Fibroblast of lung (primary cell): ENCODE measurements around the gene AK4. TPM values are rescaled to one million over a fixed set of nuclear protein-coding genes. Genes with fewer than 3 reads are reported as not detected.
A peak's percentile ranks its signal among the peaks of the same experiment; 100 is the strongest.

Experiments
- DNase-seq, 2 donors: peaks; one replicate each; pipeline versions ENCODE4 v3.0.0 to v3.0.0-alpha.2; 2010; ENCODE audit warnings: low read depth in 2 of 2
- H2AFZ ChIP-seq: 2 replicates; pipeline ENCODE4 v1.5.1; 2012; ENCODE audit warnings: low read length, control low read depth, inconsistent platforms
- H3K27ac ChIP-seq: 2 replicates; pipeline ENCODE4 v1.5.1; 2011; ENCODE audit warnings: low read length, control low read depth; ENCODE audit not compliant: insufficient read depth
- H3K27me3 ChIP-seq: 2 replicates; pipeline ENCODE4 v1.5.1; 2011; ENCODE audit warnings: mild to moderate bottlenecking, low read length; ENCODE audit not compliant: control insufficient read depth, insufficient read depth
- H3K36me3 ChIP-seq: 2 replicates; pipeline ENCODE4 v1.5.1; 2011; ENCODE audit warnings: low read length; ENCODE audit not compliant: control insufficient read depth, insufficient read depth
- H3K4me1 ChIP-seq: 2 replicates; pipeline ENCODE4 v1.5.1; 2011; ENCODE audit warnings: low read length; ENCODE audit not compliant: control insufficient read depth, insufficient read depth; ENCODE audit errors: extremely low read depth
- H3K4me2 ChIP-seq: 2 replicates; pipeline ENCODE4 v1.5.1; 2011; ENCODE audit warnings: low read length, control low read depth; ENCODE audit not compliant: insufficient read depth; ENCODE audit errors: extremely low read depth
- H3K4me3 ChIP-seq, 4 experiments: fragments of 200-600 bp in 1 of 4; sonication (generic) in 1 of 4; replicated peaks in 1 of 4; 2 replicates each; pipeline ENCODE4 v1.5.1; 2011 to 2016; ENCODE audit warnings: low read length in 4 of 4, low read depth in 3 of 4, mild to moderate bottlenecking in 3 of 4, control low read depth in 2 of 4, inconsistent platforms in 1 of 4, mixed read lengths in 1 of 4; ENCODE audit not compliant: insufficient read depth in 1 of 4; ENCODE audit errors: control extremely low read depth in 1 of 4
- H3K79me2 ChIP-seq: 2 replicates; pipeline ENCODE4 v1.5.1; 2012; ENCODE audit warnings: mild to moderate bottlenecking, low read length, inconsistent platforms; ENCODE audit not compliant: control insufficient read depth, insufficient read depth
- H3K9ac ChIP-seq: 2 replicates; pipeline ENCODE4 v1.5.1; 2011; ENCODE audit warnings: mild to moderate bottlenecking, low read length, control low read depth; ENCODE audit not compliant: insufficient read depth
- H3K9me3 ChIP-seq: 2 replicates; pipeline ENCODE4 v1.5.1; 2012; ENCODE audit warnings: low read depth, low read length; ENCODE audit not compliant: control insufficient read depth, insufficient read depth
- H4K20me1 ChIP-seq: 2 replicates; pipeline ENCODE4 v1.5.1; 2011; ENCODE audit warnings: low read length; ENCODE audit not compliant: control insufficient read depth, insufficient read depth; ENCODE audit errors: extremely low read depth
- CTCF ChIP-seq, 2 donors: IDR thresholded peaks in 1 of 2; conservative IDR thresholded peaks in 1 of 2; 1 replicate in 1 of 2; 2 replicates in 1 of 2; pipeline ENCODE4 v1.5.1; 2011 to 2012; ENCODE audit warnings: low read length in 2 of 2, control low read depth in 1 of 2, inconsistent platforms in 1 of 2, low read depth in 1 of 2, mild to moderate bottlenecking in 1 of 2
- EZH2 ChIP-seq: IDR thresholded peaks from 2 replicates; pipeline ENCODE4 v1.5.1; 2012; ENCODE audit warnings: low read length, control low read depth, mild to moderate bottlenecking; ENCODE audit errors: missing control alignments
- polyA plus RNA-seq, 2 donors: library from polyadenylated mRNA; depleted of rRNA in 1 of 2; stranded (reverse) in 1 of 2; unstranded in 1 of 2; fragments of >200 nt; gene quantifications; 2 replicates each; pipeline ENCODE4 v1.2.1, GENCODE V29; 2011 to 2012; ENCODE audit warnings: missing spikeins in 1 of 2
- total RNA-seq: library from RNA; depleted of rRNA; stranded (reverse); fragments of >200 nt; gene quantifications from 2 replicates; pipeline ENCODE4 v1.2.1, GENCODE V29; 2014

AK4 gene
- total and polyA plus RNA-seq, 2 donors (not counting 1 experiment from before 2014, with no cell fraction given): 6.3 to 49.3 TPM

- Histone ChIP-seq H3K4me3 (no peak overlapping the region), H3K27ac (no peak overlapping the region), H3K36me3 (no peaks in the 10 kb centered on the region), H3K4me1 (no peaks in the 10 kb centered on the region), H2AFZ (no peak overlapping the region), H4K20me1 (no peaks in the 10 kb centered on the region), H3K27me3 (no peaks in the 10 kb centered on the region), H3K79me2 (no peaks in the 10 kb centered on the region), H3K9ac (no peak overlapping the region), H3K9me3 (no peaks in the 10 kb centered on the region), H3K4me2 (no peak overlapping the region)
- TF ChIP-seq CTCF (conservative IDR thresholded peaks at IDR 0.05 in 1 of 2, IDR thresholded peaks at IDR 0.05 in 1 of 2; ENCODE audit: low read depth in 1 of 2, low read length in 2 of 2) (no peak), EZH2 (no peak)
- DNase-seq: peak; percentile 29 to 63
Measured at GRCh38 chr1:65260851-65261473, 113.0 kb downstream of the AK4 start.

- Histone ChIP-seq H3K4me2 (no peak overlapping the region), H3K9ac (no peak overlapping the region), H3K27me3 (no peaks in the 10 kb centered on the region), H4K20me1 (no peaks in the 10 kb centered on the region), H3K79me2 (no peaks in the 10 kb centered on the region), H3K36me3 (no peaks in the 10 kb centered on the region), H3K9me3 (no peaks in the 10 kb centered on the region), H2AFZ (no peak overlapping the region), H3K27ac (no peak overlapping the region), H3K4me1 (no peaks in the 10 kb centered on the region), H3K4me3 (no peak overlapping the region)
- TF ChIP-seq EZH2: no peak
- DNase-seq: no peak
Measured at GRCh38 chr1:65263286-65263685, 115.3 kb downstream of the AK4 start.

GRCh38 chr1:65264197-65264929, 116.4 kb downstream of the AK4 start:
- Histone ChIP-seq H2AFZ (peak overlapping the region; percentile 19), H3K79me2 (no peaks in the 10 kb centered on the region), H3K27ac (no peak overlapping the region), H3K4me3 (peak overlapping the region; percentile 17 to 58 (median 32)), H3K9me3 (no peaks in the 10 kb centered on the region), H4K20me1 (no peaks in the 10 kb centered on the region), H3K4me1 (no peaks in the 10 kb centered on the region), H3K27me3 (no peaks in the 10 kb centered on the region), H3K36me3 (no peaks in the 10 kb centered on the region), H3K4me2 (peak overlapping the region; percentile 82), H3K9ac (no peak overlapping the region)
- DNase-seq: peak; percentile 54 to 63
- no peak for TF ChIP-seq CTCF (conservative IDR thresholded peaks at IDR 0.05 in 1 of 2, IDR thresholded peaks at IDR 0.05 in 1 of 2; ENCODE audit: low read depth in 1 of 2, low read length in 2 of 2)
- TF ChIP-seq EZH2: no peak
